SU-DHL-6 (cell line): ENCODE results near the gene FJX1.

Experiments
- CTCF ChIP-seq: fragments of 200-600 bp; sonication (generic); IDR thresholded peaks from one replicate; pipeline ENCODE4 v1.5.1; 2017; ENCODE audit warnings: antibody characterized with exemption, mild to moderate bottlenecking, low read length, moderate library complexity; ENCODE audit not compliant: insufficient read depth, poor library complexity, severe bottlenecking
- EZH2phosphoT487 ChIP-seq: fragments of 200-600 bp; sonication (generic), shearing (Covaris generic); conservative IDR thresholded peaks from 2 replicates; pipeline ENCODE4 v1.6.1; 2018; ENCODE audit warnings: mild to moderate bottlenecking, antibody characterized with exemption, low read length, moderate library complexity, mixed read lengths

DNA sequence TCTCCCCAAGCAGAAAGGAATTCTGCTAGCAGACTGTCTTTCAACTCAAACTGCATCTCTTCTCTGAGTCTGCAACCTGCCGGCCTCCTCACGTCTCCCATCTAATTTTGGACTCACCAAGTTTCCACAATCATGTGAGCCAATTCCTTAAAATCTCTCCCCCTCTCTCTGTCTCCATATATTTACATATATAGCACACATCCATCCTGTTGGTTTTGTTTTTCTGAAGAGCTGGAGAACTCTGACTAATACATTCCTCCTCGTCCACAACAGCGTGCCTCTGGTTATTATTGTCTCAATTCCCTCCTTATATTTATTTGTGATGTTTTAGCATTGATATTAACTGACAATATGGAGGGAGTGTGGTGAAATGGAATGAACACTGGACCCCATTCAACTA is 29.6 kb upstream of the FJX1 start:
- no peak for TF ChIP-seq CTCF
- TF ChIP-seq EZH2phosphoT487: no peak
